H1 (cell line): ENCODE results near the gene GRAMD4. TPM values are rescaled to one million over a fixed set of nuclear protein-coding genes. Genes with fewer than 3 reads are reported as not detected.

Experiments
- CTCF ChIA-PET: fragments of 300-600 bp; sonication (Branson Sonifier 250); formaldehyde crosslinking; loops from one replicate; lab custom pipeline; 2021; ENCODE audit not compliant: partially characterized antibody; lab: Charles Lee
- POLR2A ChIA-PET: fragments of 300-600 bp; sonication (Branson Sonifier 250); formaldehyde crosslinking; loops from one replicate; lab custom pipeline; 2021; ENCODE audit warnings: inconsistent platforms; ENCODE audit not compliant: partially characterized antibody; lab: Charles Lee
- DNase-seq, 2 experiments: peaks; one replicate each; pipeline versions ENCODE4 v3.0.0 to v3.0.0-alpha.2; 2010 to 2022; ENCODE audit warnings: low spot score in 2 of 2, low read depth in 1 of 2, mixed read lengths in 1 of 2
- FAIRE-seq: peaks from 2 replicates; lab custom pipeline; 2011; peaks lifted over from hg19 to GRCh38; lab: Jason Lieb, UNC
- H2AFZ ChIP-seq: 2 replicates; pipeline ENCODE4 v1.8.1; 2012; ENCODE audit warnings: low read length, inconsistent platforms
- H2AK5ac ChIP-seq: 2 replicates; pipeline ENCODE4 v1.6.1; 2013; ENCODE audit warnings: low read depth, low read length
- H2BK120ac ChIP-seq: replicated peaks from 2 replicates; pipeline ENCODE3; 2013; ENCODE audit warnings: low read depth, low read length, inconsistent platforms
- H2BK12ac ChIP-seq: 2 replicates; pipeline ENCODE4 v1.6.1; 2013; ENCODE audit warnings: low read depth, low read length
- H2BK15ac ChIP-seq: 2 replicates; pipeline ENCODE4 v1.6.1; 2013; ENCODE audit warnings: low read length
- H2BK20ac ChIP-seq: 2 replicates; pipeline ENCODE4 v1.6.1; 2013; ENCODE audit warnings: low read length
- H2BK5ac ChIP-seq: 2 replicates; pipeline ENCODE4 v1.6.1; 2013; ENCODE audit warnings: low read depth, low read length
- H3K14ac ChIP-seq: 2 replicates; pipeline ENCODE4 v1.6.1; 2013; ENCODE audit warnings: inconsistent platforms; ENCODE audit not compliant: insufficient read length
- H3K18ac ChIP-seq: 2 replicates; pipeline ENCODE4 v1.6.1; 2013; ENCODE audit warnings: low read length; ENCODE audit errors: extremely low read depth
- H3K23ac ChIP-seq: 2 replicates; pipeline ENCODE4 v1.6.1; 2013; ENCODE audit warnings: inconsistent platforms; ENCODE audit not compliant: insufficient read length
- H3K23me2 ChIP-seq: 2 replicates; pipeline ENCODE4 v1.6.1; 2013; ENCODE audit warnings: low read depth, low read length
- H3K27ac ChIP-seq: 2 replicates; pipeline ENCODE4 v1.6.1; 2011; ENCODE audit warnings: low read depth, low read length, inconsistent platforms
- H3K27me3 ChIP-seq, 4 experiments: replicated peaks in 1 of 4; 1 replicate in 1 of 4; 2 replicates in 3 of 4; pipeline versions ENCODE4 v1.6.1 to v1.8.1; 2011 to 2013; ENCODE audit warnings: low read length in 3 of 4, mild to moderate bottlenecking in 3 of 4, inconsistent platforms in 2 of 4, mixed read lengths in 2 of 4, moderate library complexity in 1 of 4; ENCODE audit not compliant: control insufficient read depth in 3 of 4, insufficient read depth in 3 of 4; ENCODE audit errors: extremely low read depth in 1 of 4
- H3K36me3 ChIP-seq, 4 experiments: 2 replicates each; pipeline versions ENCODE4 v1.6.1 to v1.8.1; 2011 to 2013; ENCODE audit warnings: mild to moderate bottlenecking in 4 of 4, low read length in 3 of 4, moderate library complexity in 2 of 4, control low read depth in 1 of 4, inconsistent platforms in 1 of 4; ENCODE audit not compliant: insufficient read depth in 4 of 4, control insufficient read depth in 2 of 4
- H3K4ac ChIP-seq: replicated peaks from 2 replicates; pipeline ENCODE3; 2013; ENCODE audit warnings: low read length, low read depth, mixed read lengths, inconsistent platforms; ENCODE audit not compliant: insufficient read length
- H3K4me1 ChIP-seq, 4 experiments: replicated peaks in 1 of 4; 1 replicate in 1 of 4; 2 replicates in 3 of 4; pipeline versions ENCODE4 v1.6.1 to v1.8.1; 2011 to 2013; ENCODE audit warnings: low read length in 3 of 4, inconsistent platforms in 2 of 4, mixed read lengths in 1 of 4; ENCODE audit not compliant: insufficient read depth in 4 of 4, control insufficient read depth in 3 of 4
- H3K4me2 ChIP-seq, 2 experiments: 2 replicates each; pipeline versions ENCODE4 v1.6.1 to v1.8.1; 2011 to 2013; ENCODE audit warnings: low read depth in 2 of 2, low read length in 2 of 2, control low read depth in 1 of 2, inconsistent platforms in 1 of 2, mild to moderate bottlenecking in 1 of 2; ENCODE audit not compliant: insufficient read depth in 1 of 2
- H3K4me3 ChIP-seq, 4 experiments: fragments of 200-600, 300-600 bp in 1 of 4; sonication (generic), shearing (Covaris generic), sonication (Bioruptor Twin) in 1 of 4; 2 replicates each; pipeline versions ENCODE4 v1.5.1 to v1.8.1; 2011 to 2016; ENCODE audit warnings: low read length in 4 of 4, low read depth in 3 of 4, control low read depth in 2 of 4, inconsistent platforms in 2 of 4, mild to moderate bottlenecking in 2 of 4, mixed read lengths in 1 of 4, moderate library complexity in 1 of 4; ENCODE audit not compliant: insufficient read depth in 2 of 4; ENCODE audit errors: extremely low read depth in 1 of 4
- H3K56ac ChIP-seq: replicated peaks from 2 replicates; pipeline ENCODE3; 2013; ENCODE audit warnings: low read depth, mild to moderate bottlenecking, mixed read lengths, low read length, inconsistent platforms; ENCODE audit not compliant: insufficient read length
- H3K79me1 ChIP-seq: 2 replicates; pipeline ENCODE4 v1.6.1; 2013; ENCODE audit warnings: low read depth, low read length, control low read depth
- H3K79me2 ChIP-seq, 2 experiments: 2 replicates each; pipeline versions ENCODE4 v1.6.1 to v1.8.1; 2012 to 2013; ENCODE audit warnings: low read length in 2 of 2, mild to moderate bottlenecking in 2 of 2, inconsistent platforms in 1 of 2; ENCODE audit not compliant: insufficient read depth in 2 of 2, control insufficient read depth in 1 of 2
- H3K9ac ChIP-seq, 4 experiments: replicated peaks in 1 of 4; 1 replicate in 1 of 4; 2 replicates in 3 of 4; pipeline versions ENCODE4 v1.6.1 to v1.8.1; 2011 to 2013; ENCODE audit warnings: low read depth in 3 of 4, low read length in 3 of 4, control low read depth in 2 of 4, mild to moderate bottlenecking in 2 of 4, moderate library complexity in 2 of 4, inconsistent platforms in 1 of 4; ENCODE audit errors: extremely low read depth in 1 of 4
- H3K9me3 ChIP-seq, 2 experiments: 2 replicates each; pipeline versions ENCODE4 v1.6.1 to v1.8.1; 2012 to 2013; ENCODE audit warnings: mild to moderate bottlenecking in 2 of 2, moderate library complexity in 2 of 2, control low read depth in 1 of 2, inconsistent platforms in 1 of 2, low read depth in 1 of 2, low read length in 1 of 2, mixed read lengths in 1 of 2; ENCODE audit not compliant: insufficient read depth in 2 of 2
- H4K20me1 ChIP-seq, 2 experiments: replicated peaks in 1 of 2; 2 replicates each; pipeline versions ENCODE3 to v1.8.1; 2011 to 2013; ENCODE audit warnings: inconsistent platforms in 2 of 2, low read length in 2 of 2, mild to moderate bottlenecking in 1 of 2; ENCODE audit not compliant: insufficient read depth in 2 of 2, control insufficient read depth in 1 of 2
- H4K5ac ChIP-seq: 2 replicates; pipeline ENCODE4 v1.6.1; 2013; ENCODE audit warnings: low read length, low read depth, mixed read lengths, inconsistent platforms; ENCODE audit not compliant: insufficient read length
- H4K8ac ChIP-seq: 2 replicates; pipeline ENCODE4 v1.8.0; 2013; ENCODE audit warnings: mild to moderate bottlenecking, moderate library complexity, low read length, inconsistent platforms; ENCODE audit not compliant: insufficient read depth; ENCODE audit errors: extremely low read depth
- H4K91ac ChIP-seq: replicated peaks from 2 replicates; pipeline ENCODE3; 2013; ENCODE audit warnings: low read length, mixed read lengths, inconsistent platforms; ENCODE audit not compliant: insufficient read length
- BCL11A ChIP-seq, 2 experiments: IDR thresholded peaks; one replicate each; pipeline ENCODE4 v1.6.1; 2011; ENCODE audit warnings: low read depth in 2 of 2, low read length in 2 of 2, mild to moderate bottlenecking in 2 of 2
- E2F6 ChIP-seq: IDR thresholded peaks from 2 replicates; pipeline ENCODE4 v1.6.1; 2012; ENCODE audit warnings: inconsistent platforms
- EP300 ChIP-seq, 2 experiments: IDR thresholded peaks; 1 replicate in 1 of 2; 2 replicates in 1 of 2; pipeline ENCODE4 v1.6.1; 2011 to 2012; ENCODE audit warnings: low read depth in 2 of 2, low read length in 2 of 2, mild to moderate bottlenecking in 2 of 2, borderline replicate concordance in 1 of 2, inconsistent platforms in 1 of 2, moderate library complexity in 1 of 2
- FOSL1 ChIP-seq: IDR thresholded peaks from 2 replicates; pipeline ENCODE4 v1.6.1; 2011; ENCODE audit warnings: mild to moderate bottlenecking, low read depth, low read length, moderate library complexity; ENCODE audit not compliant: insufficient read depth
- GABPA ChIP-seq: IDR thresholded peaks from 2 replicates; pipeline ENCODE4 v1.6.1; 2011; ENCODE audit warnings: mild to moderate bottlenecking, low read length, moderate library complexity, borderline replicate concordance; ENCODE audit not compliant: insufficient read depth
- HDAC2 ChIP-seq, 2 experiments: fragments of 300-600 bp in 1 of 2; sonication (generic) in 1 of 2; IDR thresholded peaks; 2 replicates each; pipeline ENCODE4 v1.6.1; 2011 to 2012; ENCODE audit warnings: low read depth in 2 of 2, low read length in 2 of 2, mild to moderate bottlenecking in 2 of 2, moderate library complexity in 2 of 2, borderline replicate concordance in 1 of 2, inconsistent platforms in 1 of 2
- KDM1A ChIP-seq: fragments of 200-600, 300-600 bp; sonication (generic); IDR thresholded peaks from 2 replicates; pipeline ENCODE4 v1.7.1; 2016; ENCODE audit warnings: mild to moderate bottlenecking, low read length, borderline replicate concordance
- POLR2A ChIP-seq, 2 experiments: IDR thresholded peaks; 1 replicate in 1 of 2; 2 replicates in 1 of 2; pipeline ENCODE4 v1.6.1; 2011; ENCODE audit warnings: low read depth in 2 of 2, low read length in 2 of 2, mild to moderate bottlenecking in 2 of 2; ENCODE audit errors: control extremely low read depth in 1 of 2
- RAD21 ChIP-seq, 2 experiments: IDR thresholded peaks in 1 of 2; conservative IDR thresholded peaks in 1 of 2; 2 replicates each; pipeline ENCODE4 v1.6.1; 2011; ENCODE audit warnings: low read depth in 2 of 2, low read length in 2 of 2, improper control_type of control experiment in 1 of 2, inconsistent platforms in 1 of 2, mild to moderate bottlenecking in 1 of 2, moderate library complexity in 1 of 2
- RXRA ChIP-seq: IDR thresholded peaks from 2 replicates; pipeline ENCODE4 v1.6.1; 2011; ENCODE audit warnings: low read depth, mild to moderate bottlenecking, low read length, moderate library complexity; ENCODE audit not compliant: insufficient read depth
- TAF7 ChIP-seq: optimal IDR thresholded peaks from 2 replicates; pipeline ENCODE3; 2011; ENCODE audit warnings: low read depth, mild to moderate bottlenecking, inconsistent platforms, low read length, moderate library complexity, borderline replicate concordance
- WGBS, 2 experiments: shearing (Covaris generic) in 1 of 2; methylation state at CpG; one replicate each; pipeline versions ENCODE4 v1.1.6 to v1.1.7; 2013 to 2015; ENCODE audit warnings: low lambda C conversion rate in 2 of 2, mixed read lengths in 2 of 2, inconsistent platforms in 1 of 2, low coverage in 1 of 2, missing lambda C conversion rate in 1 of 2; ENCODE audit not compliant: insufficient replicate concordance in 2 of 2, insufficient coverage in 1 of 2, insufficient read length in 1 of 2; ENCODE audit errors: extremely low coverage in 1 of 2, missing lambda C conversion rate in 1 of 2; 5-methylcytosine and 5-hydroxymethylcytosine counted together
- polyA plus RNA-seq, 7 experiments: library from polyadenylated mRNA; depleted of rRNA in 3 of 7; stranded (reverse) in 5 of 7; unstranded in 2 of 7; fragments of >200 nt in 5 of 7; fragments of 200-250 nt in 2 of 7; gene quantifications; 1 replicate in 5 of 7; 2 replicates in 1 of 7; 4 replicates in 1 of 7; pipeline versions ENCODE4 v1.2.1 to v1.2.3, GENCODE V29; 2011 to 2013; ENCODE audit warnings: missing spikeins in 2 of 7, mixed read lengths in 2 of 7
- total RNA-seq: library from RNA; stranded (reverse); fragmentation: NEBNext Ultra II Directional; extraction: Animal tissue kit (Norgen Biotek cat#: 25700); gene quantifications from 2 replicates; pipeline ENCODE4 v1.2.1, GENCODE V29; 2021
- TF ChIP-seq, protein P1 (sequence below): IDR thresholded peaks from 2 replicates; pipeline ENCODE4 v1.6.1; 2011; ENCODE audit warnings: low read depth, mild to moderate bottlenecking, low read length; ENCODE audit not compliant: insufficient read depth

GRAMD4 gene
- total and polyA plus RNA-seq, 2 of the 8 experiments (the other 6 are each of a cell fraction or from before 2014, with no cell fraction given), result 7.9 to 25.6 TPM

DNA sequence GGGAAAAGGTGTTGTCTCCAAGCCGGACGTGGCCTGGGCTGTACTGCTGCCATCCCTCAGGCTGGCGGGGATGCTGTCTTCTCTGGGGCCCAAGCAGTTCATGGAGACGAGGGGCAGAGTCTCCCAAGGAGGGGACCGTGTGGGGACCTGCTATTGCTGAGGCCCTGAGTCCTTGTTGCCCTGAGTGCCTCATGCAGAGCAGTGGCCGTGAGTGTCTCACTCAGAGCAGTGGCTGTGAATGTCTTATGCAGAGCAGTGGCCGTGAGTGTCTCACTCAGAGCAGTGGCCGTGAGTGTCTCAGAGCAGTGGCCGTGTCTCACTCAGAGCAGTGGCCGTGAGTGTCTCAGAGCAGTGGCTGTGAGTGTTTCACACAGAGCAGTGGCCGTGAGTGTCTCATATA lies 54.7 kb downstream of the GRAMD4 start:
- Histone ChIP-seq H3K4ac (no peak overlapping the region), H3K36me3 (no peaks in the 10 kb centered on the region; a peak in 1 of 8 replicates), H2AFZ (no peak overlapping the region), H3K27ac (no peak overlapping the region), H2BK15ac (no peak overlapping the region), H3K56ac (no peak overlapping the region), H2AK5ac (no peak overlapping the region), H3K4me3 (no peak overlapping the region), H3K14ac (no peak overlapping the region), H2BK12ac (no peak overlapping the region), H3K79me1 (no peaks in the 10 kb centered on the region), H3K18ac (no peak overlapping the region), H2BK5ac (no peak overlapping the region; the same call in 1 of the 2 replicates), H2BK120ac (no peak overlapping the region), H4K20me1 (peaks cover 2 to 3% of the 10 kb centered on the region in 2 experiments), H4K8ac (no peak overlapping the region), H3K9ac (no peak overlapping the region), H2BK20ac (no peak overlapping the region), H3K4me2 (no peak overlapping the region), H3K4me1 (no peaks in the 10 kb centered on the region), H3K27me3 (no peaks in the 10 kb centered on the region), H3K23ac (no peak overlapping the region), H4K5ac (no peak overlapping the region), H3K23me2 (no peaks in the 10 kb centered on the region), H3K9me3 (no peaks in the 10 kb centered on the region), H4K91ac (no peak overlapping the region), H3K79me2 (no peaks in the 10 kb centered on the region)
- WGBS, 2 experiments, result 93% methylated on average over 11 of the region's 11 CpGs; no CpG with 5 or more reads in 1 of the 2 experiments
- no peak for FAIRE-seq
- ChIA-PET CTCF (no interaction called here), POLR2A (no interaction called here)
- no peak for DNase-seq
- TF ChIP-seq HDAC2 (IDR thresholded peaks at IDR 0.05; ENCODE audit: borderline replicate concordance in 1 of 2, low read depth in 2 of 2, low read length in 2 of 2) (no peak), RXRA (no peak), BCL11A (IDR thresholded peaks at IDR 0.05; ENCODE audit: low read depth in 2 of 2, low read length in 2 of 2) (no peak), EP300 (IDR thresholded peaks at IDR 0.05; ENCODE audit: borderline replicate concordance in 1 of 2, low read depth in 2 of 2, low read length in 2 of 2) (no peak), RAD21 (IDR thresholded peaks at IDR 0.05 in 1 of 2, conservative IDR thresholded peaks at IDR 0.05 in 1 of 2; ENCODE audit: low read depth in 2 of 2, low read length in 2 of 2) (no peak), TAF7 (no peak), KDM1A (no peak), POLR2A (IDR thresholded peaks at IDR 0.05; ENCODE audit: control extremely low read depth in 1 of 2, low read depth in 2 of 2, low read length in 2 of 2) (no peak), FOSL1 (no peak), GABPA (no peak), E2F6 (no peak)
- TF ChIP-seq, protein P1, sequence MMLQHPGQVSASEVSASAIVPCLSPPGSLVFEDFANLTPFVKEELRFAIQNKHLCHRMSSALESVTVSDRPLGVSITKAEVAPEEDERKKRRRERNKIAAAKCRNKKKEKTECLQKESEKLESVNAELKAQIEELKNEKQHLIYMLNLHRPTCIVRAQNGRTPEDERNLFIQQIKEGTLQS, result no peak
